ENCODE results near the gene NYAP1.
A peak's percentile ranks its signal among the peaks of the same experiment; 100 is the strongest.

The NYAP1 gene

DNA sequence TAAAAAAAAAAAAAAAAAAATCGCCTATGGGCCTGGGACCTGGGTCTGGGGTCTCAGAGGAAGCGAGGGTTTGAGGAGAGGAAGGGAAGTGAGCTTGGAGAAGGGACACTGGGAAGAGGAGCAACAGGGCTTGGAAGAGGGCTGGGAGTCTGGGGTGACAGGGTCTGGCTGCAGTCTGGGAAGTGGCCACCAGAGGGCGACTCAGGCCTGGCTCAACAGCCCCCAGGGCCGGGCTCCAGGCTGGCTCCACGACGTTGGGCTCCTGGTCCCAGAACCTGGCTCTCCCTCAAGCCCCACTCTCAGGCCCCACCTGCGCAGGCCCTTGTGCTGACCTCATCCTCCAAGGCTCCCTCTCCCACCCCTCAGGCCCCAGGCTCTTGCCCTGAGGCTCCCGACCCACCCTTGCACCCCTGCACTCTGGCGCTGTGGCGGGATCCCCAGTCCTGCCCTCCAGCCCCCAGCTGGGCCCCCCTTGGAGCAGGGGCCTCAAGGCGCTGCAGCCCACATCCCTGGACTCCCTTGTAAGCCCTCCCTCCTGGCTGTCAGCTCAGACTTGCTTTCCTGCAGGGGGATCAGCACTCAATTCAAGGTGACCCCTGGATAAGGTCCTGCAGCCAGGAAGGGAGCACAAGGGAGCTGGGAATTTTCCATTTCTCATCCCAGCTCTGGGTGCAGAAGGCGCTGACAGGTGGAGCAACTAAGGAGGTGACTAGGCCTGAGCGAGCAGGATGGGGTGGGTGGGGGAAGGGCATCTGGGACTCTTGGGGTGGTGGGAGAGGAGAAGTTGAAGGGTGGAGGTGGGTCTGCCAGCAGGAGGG, 14.3 kb upstream of the NYAP1 start:
- Histone ChIP-seq H3F3A (ENCODE audit: low read depth) (no peaks in the 10 kb centered on the region), H3K36me3 (ENCODE audit: insufficient read depth, low read length) (peaks cover 32% of the 10 kb centered on the region; the same call in 1 of the 2 replicates), H3K4me3 (ENCODE audit: low read length, poor library complexity, severe bottlenecking) (no peak overlapping the region), H4K20me1 (ENCODE audit: insufficient read depth, low read length, poor library complexity, severe bottlenecking) (peaks cover 44% of the 10 kb centered on the region), H3K9me3 (ENCODE audit: insufficient read depth, low read depth, low read length) (no peaks in the 10 kb centered on the region), H2AFZ (ENCODE audit: low read length) (no peak overlapping the region), H3K27me3 (ENCODE audit: insufficient read depth, low read length, poor library complexity, severe bottlenecking) (no peaks in the 10 kb centered on the region), H3K79me2 (ENCODE audit: insufficient read depth, low read length) (peaks cover 16% of the 10 kb centered on the region; the same call in 1 of the 2 replicates), H3K9me2 (replicated peaks; ENCODE audit: low read depth, low read length) (no peaks in the 10 kb centered on the region), H3K4me1 (ENCODE audit: insufficient read depth, low read length, poor library complexity, severe bottlenecking) (peaks cover 19% of the 10 kb centered on the region), H3K9ac (ENCODE audit: low read depth, low read length, poor library complexity, severe bottlenecking) (no peak overlapping the region), H3K4me2 (ENCODE audit: low read depth, low read length, poor library complexity, severe bottlenecking) (peak overlapping the region; percentile 29)
- peak; percentile 77 for TF ChIP-seq CTCF (conservative IDR thresholded peaks at IDR 0.05; ENCODE audit: low read length)
- TF ChIP-seq EZH2phosphoT487 (IDR thresholded peaks at IDR 0.05; ENCODE audit: borderline replicate concordance): no peak

DNA sequence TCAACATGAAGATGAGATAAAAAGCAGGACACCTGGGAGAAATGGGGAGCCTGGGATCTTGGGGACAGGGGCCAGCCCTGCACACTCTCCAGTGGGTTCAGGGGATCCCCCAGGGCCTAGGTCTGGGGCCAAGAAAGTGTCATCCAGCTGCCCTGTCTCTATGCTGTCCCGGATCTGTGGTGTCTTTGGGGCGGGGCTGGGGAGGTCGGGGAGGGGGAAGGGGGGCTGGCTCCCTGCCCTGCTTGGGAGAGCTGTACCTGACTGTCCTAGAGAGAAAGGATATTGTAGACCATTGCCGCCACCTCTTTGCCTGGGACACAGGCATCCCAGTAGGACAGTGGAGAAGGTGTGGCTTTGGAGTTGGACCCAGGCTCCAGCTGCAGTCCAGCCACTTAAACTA, 12.7 kb upstream of the NYAP1 start:
- Histone ChIP-seq H3K27me3 (ENCODE audit: insufficient read depth, low read length, poor library complexity, severe bottlenecking) (no peaks in the 10 kb centered on the region), H3K36me3 (ENCODE audit: insufficient read depth, low read length) (peaks cover 25% of the 10 kb centered on the region; the same call in 1 of the 2 replicates), H3F3A (ENCODE audit: low read depth) (no peaks in the 10 kb centered on the region), H3K4me2 (ENCODE audit: low read depth, low read length, poor library complexity, severe bottlenecking) (no peak overlapping the region), H3K9ac (ENCODE audit: low read depth, low read length, poor library complexity, severe bottlenecking) (no peak overlapping the region), H3K9me2 (replicated peaks; ENCODE audit: low read depth, low read length) (no peaks in the 10 kb centered on the region), H4K20me1 (ENCODE audit: insufficient read depth, low read length, poor library complexity, severe bottlenecking) (peaks cover 60% of the 10 kb centered on the region), H2AFZ (ENCODE audit: low read length) (no peak overlapping the region), H3K4me1 (ENCODE audit: insufficient read depth, low read length, poor library complexity, severe bottlenecking) (peaks cover 29% of the 10 kb centered on the region), H3K79me2 (ENCODE audit: insufficient read depth, low read length) (peaks cover 32% of the 10 kb centered on the region), H3K4me3 (ENCODE audit: low read length, poor library complexity, severe bottlenecking) (no peak overlapping the region), H3K9me3 (ENCODE audit: insufficient read depth, low read depth, low read length) (no peaks in the 10 kb centered on the region)
- no peak for TF ChIP-seq CTCF (conservative IDR thresholded peaks at IDR 0.05; ENCODE audit: low read length)
- TF ChIP-seq EZH2phosphoT487 (IDR thresholded peaks at IDR 0.05; ENCODE audit: borderline replicate concordance): no peak

DNA sequence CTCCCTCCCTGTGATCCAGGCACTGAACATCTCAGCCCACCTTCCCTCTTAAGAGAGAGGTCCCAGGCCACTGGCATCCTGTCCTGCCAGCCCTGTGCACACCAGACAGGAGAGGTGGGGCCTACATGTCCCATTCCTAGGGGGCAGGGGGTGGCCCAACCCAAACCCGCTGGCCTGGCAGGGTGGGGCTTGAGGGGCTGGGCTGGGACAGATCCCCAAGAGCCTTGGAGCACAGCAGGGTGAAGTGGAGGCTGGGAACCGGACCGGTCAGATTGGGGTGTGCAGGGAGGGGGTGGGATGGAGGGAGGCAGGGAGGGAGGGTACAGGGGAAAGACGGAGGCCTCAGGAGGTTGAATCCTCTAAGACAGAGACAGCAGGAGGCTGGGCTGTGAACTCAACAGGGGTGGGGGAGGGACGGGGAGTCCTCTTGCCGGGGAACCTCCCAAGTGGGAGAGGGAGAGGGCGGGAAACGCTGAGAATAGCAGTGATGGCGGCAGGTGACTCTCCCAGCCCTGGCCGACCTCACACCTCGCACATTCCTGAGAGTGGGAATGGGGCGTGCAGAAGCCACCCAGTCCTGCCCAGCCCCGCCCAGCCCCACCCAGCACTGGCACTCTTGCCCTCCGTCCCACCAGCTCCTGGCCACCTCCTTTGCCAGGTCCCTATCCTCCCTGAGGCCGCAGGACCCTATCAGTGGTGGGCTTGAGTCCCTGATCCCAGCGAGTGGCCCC, 11.4 kb upstream of the NYAP1 start:
- H4K20me1 ChIP-seq (ENCODE audit: insufficient read depth, low read length, poor library complexity, severe bottlenecking): peaks cover 72% of the 10 kb centered on the region
- H2AFZ ChIP-seq (ENCODE audit: low read length): no peak overlapping the region
- peaks cover 44% of the 10 kb centered on the region for H3K79me2 ChIP-seq (ENCODE audit: insufficient read depth, low read length)
- TF ChIP-seq CTCF (conservative IDR thresholded peaks at IDR 0.05; ENCODE audit: low read length) (no peak), EZH2phosphoT487 (IDR thresholded peaks at IDR 0.05; ENCODE audit: borderline replicate concordance) (no peak)
- no peaks in the 10 kb centered on the region for H3F3A ChIP-seq (ENCODE audit: low read depth)
- H3K9me3 ChIP-seq (ENCODE audit: insufficient read depth, low read depth, low read length): no peaks in the 10 kb centered on the region
- H3K4me1 ChIP-seq (ENCODE audit: insufficient read depth, low read length, poor library complexity, severe bottlenecking): peaks cover 40% of the 10 kb centered on the region
- H3K4me3 ChIP-seq (ENCODE audit: low read length, poor library complexity, severe bottlenecking): peak overlapping the region; percentile 41
- peak overlapping the region; percentile 44 for H3K9ac ChIP-seq (ENCODE audit: low read depth, low read length, poor library complexity, severe bottlenecking)
- H3K36me3 ChIP-seq (ENCODE audit: insufficient read depth, low read length): peaks cover 18% of the 10 kb centered on the region; the same call in 1 of the 2 replicates
- H3K4me2 ChIP-seq (ENCODE audit: low read depth, low read length, poor library complexity, severe bottlenecking): peak overlapping the region; percentile 59
- H3K27me3 ChIP-seq (ENCODE audit: insufficient read depth, low read length, poor library complexity, severe bottlenecking): no peaks in the 10 kb centered on the region
- no peaks in the 10 kb centered on the region for H3K9me2 ChIP-seq (replicated peaks; ENCODE audit: low read depth, low read length)

Measured in Loucy (cell line).